ENCODE measurements around the gene TM4SF1. TPM values are rescaled to one million over a fixed set of nuclear protein-coding genes. Genes with fewer than 3 reads are reported as not detected.

Gene TM4SF1
- total RNA-seq, 1 donor from 2014 or later: 0.97 TPM

DNA sequence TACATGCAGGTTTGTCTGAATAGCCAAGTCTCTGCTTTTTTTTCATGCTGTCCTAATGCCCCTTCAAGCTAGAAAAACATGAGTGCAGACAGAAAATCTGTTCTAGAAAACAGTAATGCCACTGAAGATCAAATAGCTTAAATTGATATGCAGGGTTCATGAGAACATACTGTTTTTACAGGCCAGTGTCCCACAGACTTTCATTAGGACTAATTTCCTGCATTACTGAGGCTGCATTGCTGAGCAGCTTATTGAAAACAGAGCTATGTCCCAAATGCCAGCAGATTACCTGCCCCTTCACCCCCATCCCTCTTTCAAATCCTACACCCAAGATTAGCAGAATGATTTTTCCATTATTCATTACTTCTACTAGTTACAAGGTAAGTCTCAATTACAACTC lies 44.7 kb downstream of the TM4SF1 start:
- Mint-ChIP-seq H3K27ac (ENCODE audit: unreplicated experiment) (peak overlapping the region; percentile 95), H3K36me3 (ENCODE audit: low read depth, unreplicated experiment) (no peaks in the 10 kb centered on the region), H3K4me3 (ENCODE audit: unreplicated experiment) (peak overlapping the region; percentile 86), H3K4me1 (ENCODE audit: unreplicated experiment) (peaks cover 27% of the 10 kb centered on the region), H3K9me3 (ENCODE audit: unreplicated experiment) (no peaks in the 10 kb centered on the region), H3K27me3 (ENCODE audit: unreplicated experiment) (no peaks in the 10 kb centered on the region)
- TF ChIP-seq, protein P1, sequence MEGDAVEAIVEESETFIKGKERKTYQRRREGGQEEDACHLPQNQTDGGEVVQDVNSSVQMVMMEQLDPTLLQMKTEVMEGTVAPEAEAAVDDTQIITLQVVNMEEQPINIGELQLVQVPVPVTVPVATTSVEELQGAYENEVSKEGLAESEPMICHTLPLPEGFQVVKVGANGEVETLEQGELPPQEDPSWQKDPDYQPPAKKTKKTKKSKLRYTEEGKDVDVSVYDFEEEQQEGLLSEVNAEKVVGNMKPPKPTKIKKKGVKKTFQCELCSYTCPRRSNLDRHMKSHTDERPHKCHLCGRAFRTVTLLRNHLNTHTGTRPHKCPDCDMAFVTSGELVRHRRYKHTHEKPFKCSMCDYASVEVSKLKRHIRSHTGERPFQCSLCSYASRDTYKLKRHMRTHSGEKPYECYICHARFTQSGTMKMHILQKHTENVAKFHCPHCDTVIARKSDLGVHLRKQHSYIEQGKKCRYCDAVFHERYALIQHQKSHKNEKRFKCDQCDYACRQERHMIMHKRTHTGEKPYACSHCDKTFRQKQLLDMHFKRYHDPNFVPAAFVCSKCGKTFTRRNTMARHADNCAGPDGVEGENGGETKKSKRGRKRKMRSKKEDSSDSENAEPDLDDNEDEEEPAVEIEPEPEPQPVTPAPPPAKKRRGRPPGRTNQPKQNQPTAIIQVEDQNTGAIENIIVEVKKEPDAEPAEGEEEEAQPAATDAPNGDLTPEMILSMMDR (IDR thresholded peaks at IDR 0.05; ENCODE audit: unreplicated experiment): no peak
- no peak for DNase-seq (ENCODE audit: low spot score)

DNA sequence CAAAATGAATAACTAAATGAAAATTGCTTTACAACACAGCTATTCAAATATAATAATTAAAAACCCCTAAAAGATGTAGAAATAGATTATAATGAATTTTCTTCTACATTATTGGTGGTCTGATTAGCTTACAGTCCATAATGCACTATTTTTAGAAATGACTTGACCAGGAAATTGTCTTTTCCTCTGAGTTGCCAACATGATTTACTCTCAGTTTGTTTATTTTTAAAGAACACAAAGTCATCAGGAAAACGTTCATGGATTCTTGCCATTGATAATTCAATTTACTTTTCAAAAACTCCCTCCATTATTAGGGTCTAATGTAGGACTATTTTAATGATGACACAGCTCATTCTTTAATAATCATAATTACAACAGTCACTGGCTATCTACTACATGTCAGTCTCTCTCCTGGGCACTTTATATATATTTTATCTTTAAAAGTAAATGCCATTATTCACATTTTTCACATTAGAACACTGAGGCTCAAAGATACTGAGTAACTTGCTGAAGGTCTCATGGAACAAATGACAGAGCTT lies 45.2 kb downstream of the TM4SF1 start:
- peak overlapping the region; percentile 86 for H3K4me3 Mint-ChIP-seq (ENCODE audit: unreplicated experiment)
- peaks cover 32% of the 10 kb centered on the region for H3K4me1 Mint-ChIP-seq (ENCODE audit: unreplicated experiment)
- H3K36me3 Mint-ChIP-seq (ENCODE audit: low read depth, unreplicated experiment): no peaks in the 10 kb centered on the region
- H3K9me3 Mint-ChIP-seq (ENCODE audit: unreplicated experiment): no peaks in the 10 kb centered on the region
- H3K27me3 Mint-ChIP-seq (ENCODE audit: unreplicated experiment): no peaks in the 10 kb centered on the region
- peak overlapping the region; percentile 95 for H3K27ac Mint-ChIP-seq (ENCODE audit: unreplicated experiment)
- TF ChIP-seq, protein P1 (IDR thresholded peaks at IDR 0.05; ENCODE audit: unreplicated experiment): no peak
- DNase-seq (ENCODE audit: low spot score): no peak

DNA sequence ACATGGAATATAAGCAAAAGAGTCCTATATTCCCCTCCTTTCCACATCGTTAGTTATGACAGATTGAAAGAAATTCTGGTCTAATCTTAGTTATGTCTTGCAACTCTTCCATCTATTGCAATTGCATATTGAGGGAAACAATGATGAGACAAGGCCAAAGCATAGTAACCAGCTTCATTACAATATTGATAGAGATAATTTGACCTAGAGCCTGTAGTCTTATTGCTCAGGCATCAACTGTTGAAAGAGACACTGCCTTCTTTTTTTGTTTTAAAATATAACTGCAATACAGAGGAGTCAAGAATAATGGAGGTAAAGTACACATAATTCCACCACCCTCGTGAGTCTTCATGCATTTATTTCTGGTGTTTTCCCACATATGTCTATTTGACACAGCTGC lies 46.1 kb downstream of the TM4SF1 start:
- peaks cover 35% of the 10 kb centered on the region for H3K4me1 Mint-ChIP-seq (ENCODE audit: unreplicated experiment)

DNA sequence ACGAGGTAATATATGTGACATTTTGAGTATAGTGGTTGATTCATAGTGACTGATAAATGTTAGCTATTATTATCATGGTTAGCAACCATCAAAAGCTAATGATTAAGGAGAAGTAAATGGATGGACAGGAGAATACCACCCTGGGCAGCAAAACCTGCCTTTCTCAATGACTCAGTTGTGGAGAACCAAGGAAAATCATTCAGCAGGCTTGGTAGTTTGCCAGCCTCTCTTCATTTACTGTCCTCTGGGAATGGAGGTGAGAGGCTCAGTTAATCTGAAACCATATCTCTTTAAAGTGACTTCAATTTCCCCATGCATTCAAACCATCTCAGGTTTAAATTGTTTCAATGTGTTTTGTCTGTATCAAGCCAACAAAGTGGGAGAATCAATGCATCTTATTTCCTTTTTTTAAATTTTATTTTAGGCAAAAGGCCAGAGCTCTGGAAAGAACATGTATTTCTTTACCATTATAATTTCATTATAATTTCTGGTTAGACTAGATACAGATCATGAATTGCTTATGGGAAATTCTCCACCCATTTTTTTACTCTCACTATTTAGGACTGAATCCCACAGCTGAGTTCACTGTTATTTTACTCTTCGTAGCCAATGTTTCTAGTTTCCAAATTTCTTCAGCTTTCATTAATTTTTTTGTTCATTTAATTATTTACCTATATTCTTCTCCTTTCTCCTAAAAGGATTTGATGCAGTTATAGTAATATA lies 46.7 kb downstream of the TM4SF1 start:
- Mint-ChIP-seq H3K27ac (ENCODE audit: unreplicated experiment) (no peak overlapping the region), H3K9me3 (ENCODE audit: unreplicated experiment) (no peaks in the 10 kb centered on the region), H3K36me3 (ENCODE audit: low read depth, unreplicated experiment) (no peaks in the 10 kb centered on the region), H3K4me1 (ENCODE audit: unreplicated experiment) (peaks cover 35% of the 10 kb centered on the region), H3K4me3 (ENCODE audit: unreplicated experiment) (no peak overlapping the region), H3K27me3 (ENCODE audit: unreplicated experiment) (no peaks in the 10 kb centered on the region)
- DNase-seq (ENCODE audit: low spot score): no peak
- TF ChIP-seq, protein P1 (IDR thresholded peaks at IDR 0.05; ENCODE audit: unreplicated experiment): no peak

More for the DNA sequence above, 46.1 kb downstream of the TM4SF1 start:
- DNase-seq (ENCODE audit: low spot score): no peak
- Mint-ChIP-seq H3K27ac (ENCODE audit: unreplicated experiment) (no peak overlapping the region), H3K9me3 (ENCODE audit: unreplicated experiment) (no peaks in the 10 kb centered on the region), H3K27me3 (ENCODE audit: unreplicated experiment) (no peaks in the 10 kb centered on the region), H3K4me3 (ENCODE audit: unreplicated experiment) (peak overlapping the region; percentile 67), H3K36me3 (ENCODE audit: low read depth, unreplicated experiment) (no peaks in the 10 kb centered on the region)
- TF ChIP-seq, protein P1 (IDR thresholded peaks at IDR 0.05; ENCODE audit: unreplicated experiment): no peak

DNA sequence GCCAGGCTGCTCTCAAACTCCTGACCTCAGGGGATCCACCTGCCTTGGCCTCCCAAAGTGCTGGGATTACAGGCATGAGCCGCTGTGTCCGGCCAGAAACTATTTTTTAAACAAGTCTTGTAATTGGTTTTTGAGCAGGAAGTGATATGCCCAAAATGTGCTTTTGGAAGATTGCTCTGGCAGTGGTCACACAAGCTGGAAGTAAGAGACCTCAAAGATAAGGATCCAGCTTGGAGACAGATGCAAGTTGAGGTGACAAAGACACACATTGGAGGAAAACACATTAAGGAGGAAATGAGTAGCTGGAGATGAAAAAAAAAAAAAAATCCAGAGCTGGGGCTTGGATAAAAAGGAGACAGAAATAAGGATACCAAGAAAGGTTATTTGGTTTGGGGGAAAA lies 50.3 kb downstream of the TM4SF1 start:
- Mint-ChIP-seq H3K36me3 (ENCODE audit: low read depth, unreplicated experiment) (peaks cover 17% of the 10 kb centered on the region), H3K27me3 (ENCODE audit: unreplicated experiment) (peaks cover 1% of the 10 kb centered on the region), H3K9me3 (ENCODE audit: unreplicated experiment) (no peaks in the 10 kb centered on the region), H3K4me1 (ENCODE audit: unreplicated experiment) (peaks cover 21% of the 10 kb centered on the region), H3K4me3 (ENCODE audit: unreplicated experiment) (no peak overlapping the region), H3K27ac (ENCODE audit: unreplicated experiment) (peak overlapping the region; percentile 16)
- DNase-seq (ENCODE audit: low spot score): no peak
- TF ChIP-seq, protein P1 (IDR thresholded peaks at IDR 0.05; ENCODE audit: unreplicated experiment): no peak
